Chondrocyte (in vitro differentiated cells): ENCODE results near the gene POU4F1. TPM values are rescaled to one million over a fixed set of nuclear protein-coding genes. Genes with fewer than 3 reads are reported as not detected.

ENCODE experiments used
- DNase-seq: peaks from one replicate; pipeline ENCODE4 v3.0.0; 2021; ENCODE audit warnings: mixed read lengths, low spot score
- H3K27ac Mint-ChIP-seq: one replicate; pipeline ENCODE4 v1.8.0; 2021; ENCODE audit warnings: mild to moderate bottlenecking, moderate library complexity, mixed read lengths; ENCODE audit not compliant: unreplicated experiment
- H3K27me3 Mint-ChIP-seq: 2 replicates; pipeline ENCODE4 v1.8.0; 2021; ENCODE audit warnings: low read depth, mixed read lengths
- H3K36me3 Mint-ChIP-seq: 2 replicates; pipeline ENCODE4 v1.8.0; 2021; ENCODE audit warnings: low read depth, mixed read lengths
- H3K4me1 Mint-ChIP-seq: 2 replicates; pipeline ENCODE4 v1.8.0; 2021; ENCODE audit warnings: low read depth, mild to moderate bottlenecking, mixed read lengths
- H3K4me3 Mint-ChIP-seq: one replicate; pipeline ENCODE4 v1.8.0; 2021; ENCODE audit warnings: mild to moderate bottlenecking, moderate library complexity, mixed read lengths; ENCODE audit not compliant: unreplicated experiment
- H3K9me3 Mint-ChIP-seq: 2 replicates; pipeline ENCODE4 v1.8.0; 2021; ENCODE audit warnings: low read depth, mixed read lengths
- CTCF ChIP-seq: fragments of 200-600 bp; sonication (generic); IDR thresholded peaks from 2 replicates; pipeline ENCODE4 v1.5.0; 2021; ENCODE audit warnings: antibody characterized with exemption, mild to moderate bottlenecking, moderate library complexity
- total RNA-seq: library from RNA; stranded (reverse); gene quantifications from 3 replicates; pipeline ENCODE4 v1.2.1, GENCODE V29; 2021

POU4F1 gene
- total RNA-seq, 1 donor from 2014 or later: not detected

- Mint-ChIP-seq H3K27me3 (peaks cover 63% of the 10 kb centered on the region), H3K27ac (no peak overlapping the region), H3K4me1 (peaks cover 21% of the 10 kb centered on the region), H3K9me3 (no peaks in the 10 kb centered on the region), H3K4me3 (no peak overlapping the region), H3K36me3 (peaks cover 10% of the 10 kb centered on the region)
- no peak for DNase-seq
- no peak for TF ChIP-seq CTCF
Measured at GRCh38 chr13:78610381-78610883, 7.1 kb upstream of the POU4F1 start.

GRCh38 chr13:78609464-78610205 lies 6.3 kb upstream of the POU4F1 start:
- no peak for DNase-seq
- H3K9me3 Mint-ChIP-seq: no peaks in the 10 kb centered on the region
- H3K27me3 Mint-ChIP-seq: peaks cover 70% of the 10 kb centered on the region
- H3K36me3 Mint-ChIP-seq: peaks cover 7% of the 10 kb centered on the region
- no peak for TF ChIP-seq CTCF
- peak overlapping the region; percentile 69 for H3K4me3 Mint-ChIP-seq
- H3K4me1 Mint-ChIP-seq: peaks cover 21% of the 10 kb centered on the region
- H3K27ac Mint-ChIP-seq: no peak overlapping the region

GRCh38 chr13:78608688-78609463 lies 5.5 kb upstream of the POU4F1 start:
- peaks cover 4% of the 10 kb centered on the region for H3K36me3 Mint-ChIP-seq
- no peaks in the 10 kb centered on the region for H3K9me3 Mint-ChIP-seq
- H3K4me1 Mint-ChIP-seq: peaks cover 22% of the 10 kb centered on the region
- H3K27me3 Mint-ChIP-seq: peaks cover 75% of the 10 kb centered on the region
- TF ChIP-seq CTCF: no peak
- peak overlapping the region; percentile 69 for H3K4me3 Mint-ChIP-seq
- peak; percentile 81 for DNase-seq
- no peak overlapping the region for H3K27ac Mint-ChIP-seq

- Mint-ChIP-seq H3K4me1 (peaks cover 28% of the 10 kb centered on the region), H3K36me3 (peaks cover 3% of the 10 kb centered on the region), H3K27ac (no peak overlapping the region), H3K27me3 (peaks cover 81% of the 10 kb centered on the region), H3K4me3 (peak overlapping the region; percentile 69), H3K9me3 (no peaks in the 10 kb centered on the region)
- TF ChIP-seq CTCF: no peak
- DNase-seq: no peak
Measured at GRCh38 chr13:78608252-78608687, 4.9 kb upstream of the POU4F1 start.
